ACHN (cell line): Measurements from ENCODE around the gene C9orf152.

Experiments
- DNase-seq: peaks from one replicate; pipeline ENCODE4 v3.0.0-alpha.2; 2015
- in situ Hi-C: cut with HindIII; loops from 2 replicates; pipeline ENCODE4 v1.10.0; 2017; ENCODE audit warnings: low sequenced_read_pairs, low pct_ligation_motif_present, low pct_unique_long_range_greater_than_20kb

The C9orf152 gene

DNA sequence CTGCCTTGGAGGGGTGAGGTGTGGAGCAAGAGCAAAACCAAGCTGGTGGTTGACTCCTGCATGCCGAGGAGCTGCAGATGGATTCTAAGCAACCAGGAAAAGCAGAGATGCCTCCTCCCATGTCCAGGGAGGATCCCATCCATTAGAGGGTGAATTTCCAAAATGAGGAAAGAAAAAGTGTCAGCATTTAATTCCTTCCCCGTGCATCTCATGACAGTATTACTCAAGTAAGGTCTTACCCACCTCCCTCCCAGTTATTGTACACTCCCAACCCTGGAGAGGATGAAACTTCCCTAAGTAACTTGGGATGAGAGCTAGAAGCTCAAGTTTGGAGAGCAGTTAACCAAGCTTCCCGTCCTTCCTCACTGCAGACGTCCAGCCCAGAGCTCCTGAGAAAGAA lies 19.9 kb downstream of the C9orf152 start:
- no peak for DNase-seq
- in situ Hi-C loops = no loop called here

DNA sequence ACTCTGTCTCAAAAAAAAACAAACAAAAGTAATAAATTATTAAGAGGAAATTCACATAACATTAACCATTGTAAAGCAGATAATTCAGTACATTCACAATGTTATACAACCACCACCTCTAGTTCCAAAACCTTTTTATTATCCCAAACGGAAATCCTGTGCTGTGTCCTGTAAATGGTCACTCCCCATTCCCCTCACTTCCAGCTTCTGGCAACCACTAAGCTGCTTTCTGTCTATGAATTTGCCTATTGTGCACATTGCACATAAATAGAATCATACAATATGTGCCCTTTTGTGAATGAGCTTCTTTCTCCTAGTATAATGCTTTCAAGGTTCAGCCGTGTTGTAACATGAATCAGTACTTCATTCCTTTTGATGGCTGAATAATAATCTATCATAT lies 20.8 kb downstream of the C9orf152 start:
- no peak for DNase-seq
- in situ Hi-C loops = no loop called here

GRCh38 chr9:110186254-110186653 lies 21.7 kb downstream of the C9orf152 start:
- DNase-seq = no peak
- in situ Hi-C loops = no loop called here

DNA sequence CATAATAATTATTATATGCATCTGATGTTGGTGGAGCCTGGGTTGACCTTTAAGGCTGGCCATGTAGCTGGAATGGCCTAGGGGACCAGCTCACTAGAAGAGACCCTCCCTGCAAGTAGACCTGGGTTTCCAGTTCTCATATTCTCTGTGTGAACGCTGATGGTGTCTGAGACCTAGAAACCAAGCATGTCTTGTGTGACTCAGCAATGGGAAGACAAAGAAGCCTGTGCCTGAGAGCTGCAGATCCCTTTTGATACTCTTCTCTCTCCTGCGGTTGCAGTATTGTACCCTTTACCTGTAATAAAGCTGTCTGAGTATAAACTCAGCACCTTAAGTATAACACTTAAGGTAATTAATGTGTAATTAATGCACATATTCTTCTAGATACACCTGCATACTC lies 22.2 kb downstream of the C9orf152 start:
- in situ Hi-C loops = no loop called here
- no peak for DNase-seq

GRCh38 chr9:110183208-110184145 lies 24.5 kb downstream of the C9orf152 start:
- peak; percentile 69 for DNase-seq
- in situ Hi-C loops = no loop called here

GRCh38 chr9:110180511-110181434 lies 27.2 kb downstream of the C9orf152 start:
- in situ Hi-C loops = no loop called here
- no peak for DNase-seq

- in situ Hi-C loops = no loop called here
- DNase-seq = peak; percentile 50
These were observed 28.2 kb downstream of the C9orf152 start for GRCh38 chr9:110179734-110180133.

DNA sequence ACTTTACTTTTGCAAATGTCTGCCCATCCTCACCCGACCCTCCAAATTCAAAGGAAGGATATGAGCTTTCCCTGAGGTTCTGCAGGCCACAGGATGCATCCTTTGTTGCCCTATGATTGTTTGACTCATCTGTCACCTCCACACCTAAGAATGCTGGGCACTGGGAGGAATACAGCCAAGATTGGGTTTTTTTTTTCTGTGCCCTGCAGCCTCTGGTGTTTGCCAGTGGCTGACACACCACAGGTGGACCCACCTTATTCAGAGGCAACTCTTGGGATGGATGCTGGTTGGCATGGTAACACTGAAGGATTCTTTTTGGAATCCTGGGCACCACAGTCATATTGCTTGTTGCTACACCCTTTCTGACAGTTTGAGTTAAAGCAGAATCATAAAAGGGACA lies 29.7 kb downstream of the C9orf152 start:
- no peak for DNase-seq
- in situ Hi-C loops = no loop called here

DNA sequence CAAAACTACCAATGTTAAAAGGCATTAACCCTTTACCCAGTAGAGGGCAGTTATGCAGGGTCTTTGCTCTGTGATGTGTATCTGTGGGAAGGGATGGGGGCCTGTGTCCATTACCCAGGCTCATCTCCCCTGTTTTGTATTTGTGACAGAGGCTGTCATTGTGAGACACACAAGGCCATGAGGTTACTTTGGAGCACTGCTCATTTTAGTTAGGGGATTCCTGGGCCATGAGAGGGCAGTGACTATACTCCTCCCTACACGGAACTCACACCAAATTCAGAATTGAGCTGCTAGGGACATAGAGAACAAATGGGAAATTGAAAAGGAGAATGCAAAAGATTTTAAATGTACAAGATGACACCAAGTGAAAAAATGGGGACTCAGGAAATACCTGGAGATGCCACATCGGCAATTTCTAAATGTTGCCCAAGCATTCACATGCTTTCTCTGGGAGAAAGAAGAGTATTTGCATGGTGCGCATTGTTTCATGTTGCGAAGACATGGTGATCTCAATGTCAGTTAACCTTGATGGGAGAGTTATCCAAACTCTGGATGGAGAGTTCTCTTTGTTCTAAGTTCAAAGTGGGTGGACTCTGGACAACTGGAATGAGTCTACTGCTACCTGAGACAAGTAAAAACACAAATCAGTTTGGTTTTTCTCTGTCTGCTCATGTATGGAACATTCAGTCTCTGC lies 32.5 kb downstream of the C9orf152 start:
- in situ Hi-C loops = no loop called here
- no peak for DNase-seq

- in situ Hi-C loops = no loop called here
- DNase-seq = no peak
These were observed 34.7 kb downstream of the C9orf152 start for GRCh38 chr9:110173322-110173642.

DNA sequence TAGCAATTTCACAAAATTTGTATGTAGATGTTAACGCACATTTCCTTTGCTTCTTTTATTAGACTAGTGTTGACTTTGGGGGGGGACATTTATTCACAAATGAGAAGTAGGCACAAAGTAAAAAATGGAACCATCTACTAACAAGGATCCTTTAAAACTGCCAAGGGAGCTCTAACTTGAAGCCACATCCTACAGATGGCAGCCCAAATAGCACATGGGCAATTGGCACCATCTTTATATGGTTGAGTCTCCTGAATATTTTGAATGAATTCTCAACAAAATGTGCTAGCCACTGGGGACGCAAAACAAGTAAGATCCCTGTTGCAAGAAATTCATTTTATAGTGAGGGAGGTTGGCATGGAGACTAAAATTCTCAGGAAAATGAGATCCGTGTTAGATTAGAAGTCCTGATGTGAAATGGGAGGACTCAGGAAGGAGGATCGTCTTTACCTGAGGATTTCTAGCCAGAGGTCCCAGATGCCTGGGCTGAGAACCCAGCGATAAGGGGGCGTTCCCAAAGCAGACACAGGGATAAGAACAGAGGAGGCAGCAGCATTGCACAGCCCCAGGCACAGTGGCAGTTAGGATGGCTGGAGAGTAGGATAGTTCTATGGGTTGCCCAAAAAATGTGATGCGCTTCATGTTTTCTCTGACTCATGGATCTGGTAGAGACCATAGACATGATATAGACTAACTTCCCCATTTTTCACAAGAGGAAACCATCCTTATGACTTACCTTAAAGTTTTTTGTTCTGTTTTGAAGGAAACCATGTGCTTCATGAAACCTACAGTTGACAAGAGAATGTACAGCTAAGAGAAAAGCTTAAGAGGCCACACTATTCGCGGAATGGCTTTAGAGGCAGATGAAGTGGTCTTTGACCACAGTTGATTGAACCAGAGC lies 37.4 kb downstream of the C9orf152 start:
- in situ Hi-C loops = no loop called here
- DNase-seq = no peak

DNA sequence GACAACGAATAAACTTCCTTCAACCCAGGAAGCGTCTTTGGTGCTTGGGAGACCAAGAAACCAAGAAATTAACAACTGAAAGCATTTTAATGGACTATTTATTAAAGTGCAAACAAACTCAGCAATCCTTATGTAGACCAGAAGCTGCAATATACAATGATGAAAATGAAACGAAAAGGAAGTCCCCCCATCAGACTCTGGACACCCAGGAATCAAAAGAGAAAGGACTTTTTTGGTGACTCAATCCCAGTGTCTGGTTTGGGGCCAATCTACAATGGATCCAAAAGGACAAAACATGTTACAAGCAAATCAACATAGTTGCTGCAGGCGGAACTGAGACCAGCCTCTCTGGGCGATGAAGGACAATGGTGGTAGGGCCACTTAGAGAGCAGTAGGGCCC lies 39.5 kb downstream of the C9orf152 start:
- in situ Hi-C loops = no loop called here
- DNase-seq = no peak

DNA sequence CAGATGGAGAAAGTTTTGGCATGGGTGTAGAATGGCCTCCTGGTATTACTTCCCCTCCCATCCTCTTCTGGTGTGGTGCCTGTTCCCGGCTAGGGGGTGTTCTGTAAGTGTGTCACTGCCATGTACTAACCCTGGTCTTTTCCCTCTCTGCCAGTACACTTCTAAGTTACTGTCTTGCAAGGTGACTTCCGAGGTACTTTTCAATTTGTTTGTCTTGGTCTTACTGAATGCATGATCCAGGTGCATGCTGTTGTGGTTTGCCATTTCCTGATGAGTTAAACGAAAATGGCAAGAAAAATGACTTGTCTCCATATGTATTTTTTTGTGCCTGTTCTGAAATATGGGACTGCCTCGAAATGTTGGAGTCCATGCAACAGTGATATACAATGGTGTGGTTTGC lies 46.0 kb downstream of the C9orf152 start:
- DNase-seq = no peak
- in situ Hi-C loops = no loop called here

GRCh38 chr9:110160685-110161084 lies 47.3 kb downstream of the C9orf152 start:
- no peak for DNase-seq
- in situ Hi-C loops = no loop called here

GRCh38 chr9:110160123-110160522 lies 47.8 kb downstream of the C9orf152 start:
- DNase-seq = no peak
- in situ Hi-C loops = no loop called here

DNA sequence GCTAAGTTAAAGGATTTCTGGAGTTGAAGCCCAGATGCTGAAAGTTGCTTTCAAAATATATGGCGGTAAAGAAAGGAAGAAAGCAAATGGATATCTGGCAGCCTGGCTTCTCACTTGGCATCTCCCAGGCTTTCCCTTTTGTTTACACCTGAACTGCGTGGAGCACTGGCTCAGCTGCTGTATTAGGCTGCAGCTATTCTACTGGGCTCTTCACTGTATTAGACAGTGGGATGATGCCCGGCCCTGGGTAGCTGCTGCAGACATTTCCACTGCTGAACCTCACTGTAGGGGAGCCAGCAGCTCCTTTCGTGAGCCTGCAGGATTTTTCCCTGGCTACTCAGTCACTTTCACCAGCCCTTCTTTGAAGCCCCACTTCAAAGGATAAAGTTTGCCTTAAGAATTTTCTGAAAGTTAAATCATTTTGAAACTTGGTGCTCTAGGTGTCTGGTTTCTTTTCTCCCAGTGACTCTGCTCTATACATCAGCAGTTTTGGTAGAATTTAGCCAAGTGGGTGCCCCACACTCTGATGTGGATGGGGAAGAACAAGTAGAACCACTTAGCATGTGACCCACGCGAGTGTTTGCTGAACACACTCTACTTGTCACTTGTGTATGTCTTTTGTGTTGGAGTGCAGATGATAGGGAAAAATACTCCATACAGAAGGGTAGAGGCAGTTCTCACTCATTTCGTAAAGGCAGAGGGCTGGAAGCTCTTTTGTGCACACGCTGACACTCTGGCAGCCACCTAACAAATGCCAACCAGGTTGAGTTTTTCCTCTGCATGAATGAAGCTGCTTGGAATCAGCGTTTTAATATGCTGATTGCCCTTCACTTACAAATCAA lies 49.9 kb downstream of the C9orf152 start:
- no peak for DNase-seq
- in situ Hi-C loops = no loop called here

- in situ Hi-C loops = no loop called here
These were observed 51.1 kb downstream of the C9orf152 start for GRCh38 chr9:110156902-110157301.

More at GRCh38 chr9:110156902-110157301, 51.1 kb downstream of the C9orf152 start:
- no peak for DNase-seq
